NT2/D1 (cell line): ENCODE data around the gene COL18A1.

Experiments used
- SUZ12 ChIP-seq: IDR thresholded peaks from 2 replicates; pipeline ENCODE4 v1.6.1; 2011; ENCODE audit not compliant: insufficient read length, insufficient read depth; ENCODE audit errors: extremely low read depth
- YY1 ChIP-seq: IDR thresholded peaks from 2 replicates; pipeline ENCODE4 v1.6.1; 2011; ENCODE audit not compliant: insufficient read length, insufficient read depth
- ZNF274 ChIP-seq: IDR thresholded peaks from 2 replicates; pipeline ENCODE4 v1.6.1; 2011; ENCODE audit warnings: mild to moderate bottlenecking, low read depth, low read length

GRCh38 chr21:45356653-45357435 lies 48.1 kb upstream of the COL18A1 start:
- TF ChIP-seq ZNF274 = no peak
- TF ChIP-seq SUZ12 = no peak
- no peak for TF ChIP-seq YY1
